ENCODE data around the gene LRP6. TPM values are rescaled to one million over a fixed set of nuclear protein-coding genes. Genes with fewer than 3 reads are reported as not detected.

Gene LRP6
- total RNA-seq, 1 experiment from 2014 or later = 72.8 TPM

DNA sequence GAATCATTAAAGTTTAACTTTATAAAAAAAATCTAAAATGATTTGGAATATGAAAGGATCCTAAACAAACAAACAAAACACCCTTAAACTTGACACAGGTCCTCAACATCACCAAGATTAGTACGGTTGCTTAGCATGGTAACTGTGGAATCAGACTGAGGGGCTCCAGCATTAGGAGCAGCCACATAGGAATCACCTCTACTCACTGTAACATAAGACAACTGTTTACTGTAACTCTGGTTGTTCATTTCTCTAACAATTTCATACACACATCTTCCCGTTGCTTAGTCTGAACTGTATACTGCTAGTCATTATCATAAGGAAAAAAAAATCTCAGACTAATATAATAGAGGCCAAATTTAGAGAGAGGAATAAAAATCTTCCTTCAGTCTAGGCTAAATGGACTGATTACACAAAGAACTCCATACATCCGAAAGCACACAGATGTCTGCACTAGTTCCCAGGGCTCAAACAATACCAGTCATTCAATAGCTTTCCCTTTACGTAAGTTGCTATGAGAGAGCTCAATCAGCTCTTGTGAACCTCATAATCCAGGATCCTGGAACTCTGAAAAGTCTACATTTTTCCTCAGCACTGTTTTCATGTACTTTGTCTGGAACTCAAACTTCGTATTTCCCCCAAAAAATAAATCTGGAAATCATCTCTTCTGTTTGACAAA is 26.0 kb downstream of the LRP6 start:
- Mint-ChIP-seq H3K4me3 (no peak overlapping the region), H3K27ac (peak overlapping the region; percentile 92)
- ATAC-seq = peak; percentile 55

DNA sequence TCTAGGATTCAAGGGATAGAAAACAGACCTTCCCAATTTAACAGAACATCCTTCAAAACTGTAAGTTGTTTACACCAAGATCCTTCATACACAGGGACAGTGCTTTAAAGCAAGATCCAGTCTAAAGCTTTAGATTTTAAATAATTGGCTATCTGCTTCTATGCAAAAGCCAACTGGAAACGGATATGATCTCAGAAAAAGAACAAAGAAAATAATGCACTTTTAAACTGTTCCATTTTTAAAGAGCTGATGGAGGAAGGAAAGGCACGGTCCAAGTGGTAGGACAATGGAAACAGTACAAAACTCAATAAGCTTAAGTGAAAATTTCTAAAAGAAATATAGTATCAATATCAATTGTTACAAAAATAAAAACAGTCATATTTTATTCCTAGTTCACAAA is 27.7 kb downstream of the LRP6 start:
- POLR2A ChIA-PET = no interaction called here
- Mint-ChIP-seq H3K9me3 (peaks cover 3% of the 10 kb centered on the region; the same call in 1 of the 2 replicates), H3K36me3 (peaks cover 4% of the 10 kb centered on the region), H3K4me1 (peaks cover 55% of the 10 kb centered on the region), H3K4me3 (no peak overlapping the region), H3K27me3 (ENCODE audit: low read depth) (no peaks in the 10 kb centered on the region), H3K27ac (peak overlapping the region; percentile 78)
- ATAC-seq = no peak
- no peak for TF ChIP-seq NR1H2 (CRISPR knock-in tag; IDR thresholded peaks at IDR 0.05)
- no peak for TF ChIP-seq IRF2 (CRISPR knock-in tag; IDR thresholded peaks at IDR 0.05; ENCODE audit: borderline replicate concordance, low read depth)
- TF ChIP-seq, protein P1, sequence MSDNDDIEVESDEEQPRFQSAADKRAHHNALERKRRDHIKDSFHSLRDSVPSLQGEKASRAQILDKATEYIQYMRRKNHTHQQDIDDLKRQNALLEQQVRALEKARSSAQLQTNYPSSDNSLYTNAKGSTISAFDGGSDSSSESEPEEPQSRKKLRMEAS (CRISPR knock-in tag; IDR thresholded peaks at IDR 0.05) = no peak
- TF ChIP-seq, protein P2, sequence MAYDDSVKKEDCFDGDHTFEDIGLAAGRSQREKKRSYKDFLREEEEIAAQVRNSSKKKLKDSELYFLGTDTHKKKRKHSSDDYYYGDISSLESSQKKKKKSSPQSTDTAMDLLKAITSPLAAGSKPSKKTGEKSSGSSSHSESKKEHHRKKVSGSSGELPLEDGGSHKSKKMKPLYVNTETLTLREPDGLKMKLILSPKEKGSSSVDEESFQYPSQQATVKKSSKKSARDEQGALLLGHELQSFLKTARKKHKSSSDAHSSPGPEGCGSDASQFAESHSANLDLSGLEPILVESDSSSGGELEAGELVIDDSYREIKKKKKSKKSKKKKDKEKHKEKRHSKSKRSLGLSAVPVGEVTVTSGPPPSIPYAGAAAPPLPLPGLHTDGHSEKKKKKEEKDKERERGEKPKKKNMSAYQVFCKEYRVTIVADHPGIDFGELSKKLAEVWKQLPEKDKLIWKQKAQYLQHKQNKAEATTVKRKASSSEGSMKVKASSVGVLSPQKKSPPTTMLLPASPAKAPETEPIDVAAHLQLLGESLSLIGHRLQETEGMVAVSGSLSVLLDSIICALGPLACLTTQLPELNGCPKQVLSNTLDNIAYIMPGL (CRISPR knock-in tag; IDR thresholded peaks at IDR 0.05) = no peak
- TF ChIP-seq, protein P3, sequence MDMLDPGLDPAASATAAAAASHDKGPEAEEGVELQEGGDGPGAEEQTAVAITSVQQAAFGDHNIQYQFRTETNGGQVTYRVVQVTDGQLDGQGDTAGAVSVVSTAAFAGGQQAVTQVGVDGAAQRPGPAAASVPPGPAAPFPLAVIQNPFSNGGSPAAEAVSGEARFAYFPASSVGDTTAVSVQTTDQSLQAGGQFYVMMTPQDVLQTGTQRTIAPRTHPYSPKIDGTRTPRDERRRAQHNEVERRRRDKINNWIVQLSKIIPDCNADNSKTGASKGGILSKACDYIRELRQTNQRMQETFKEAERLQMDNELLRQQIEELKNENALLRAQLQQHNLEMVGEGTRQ (CRISPR knock-in tag; IDR thresholded peaks at IDR 0.05) = no peak
- no peak for TF ChIP-seq ZNF263 (CRISPR knock-in tag; IDR thresholded peaks at IDR 0.05; ENCODE audit: low read depth)
- no peak for TF ChIP-seq ZNF416 (CRISPR knock-in tag; IDR thresholded peaks at IDR 0.05)
- no peak for DNase-seq (ENCODE audit: low spot score)
- CTCF ChIA-PET = interaction anchor here (0.8 to 1.2 kb wide), 3 partner anchors 9 to 111 kb away, joined by 3 to 4 read pairs (median 3); partner anchors contain the start of gene MANSC1

More for the DNA sequence above, 26.0 kb downstream of the LRP6 start:
- ChIA-PET POLR2A (no interaction called here), CTCF (no interaction called here)
- TF ChIP-seq ZNF263 (CRISPR knock-in tag; IDR thresholded peaks at IDR 0.05; ENCODE audit: low read depth) (no peak), KAT7 (CRISPR knock-in tag; IDR thresholded peaks at IDR 0.05; ENCODE audit: borderline replicate concordance) (no peak), JAZF1 (CRISPR knock-in tag; IDR thresholded peaks at IDR 0.05) (no peak), ZNF317 (CRISPR knock-in tag; IDR thresholded peaks at IDR 0.05; ENCODE audit: borderline replicate concordance, low read depth) (no peak), TEAD1 (CRISPR knock-in tag; IDR thresholded peaks at IDR 0.05) (no peak), SMAD3 (CRISPR knock-in tag; IDR thresholded peaks at IDR 0.05; ENCODE audit: borderline replicate concordance) (no peak)
- TF ChIP-seq, protein P4, sequence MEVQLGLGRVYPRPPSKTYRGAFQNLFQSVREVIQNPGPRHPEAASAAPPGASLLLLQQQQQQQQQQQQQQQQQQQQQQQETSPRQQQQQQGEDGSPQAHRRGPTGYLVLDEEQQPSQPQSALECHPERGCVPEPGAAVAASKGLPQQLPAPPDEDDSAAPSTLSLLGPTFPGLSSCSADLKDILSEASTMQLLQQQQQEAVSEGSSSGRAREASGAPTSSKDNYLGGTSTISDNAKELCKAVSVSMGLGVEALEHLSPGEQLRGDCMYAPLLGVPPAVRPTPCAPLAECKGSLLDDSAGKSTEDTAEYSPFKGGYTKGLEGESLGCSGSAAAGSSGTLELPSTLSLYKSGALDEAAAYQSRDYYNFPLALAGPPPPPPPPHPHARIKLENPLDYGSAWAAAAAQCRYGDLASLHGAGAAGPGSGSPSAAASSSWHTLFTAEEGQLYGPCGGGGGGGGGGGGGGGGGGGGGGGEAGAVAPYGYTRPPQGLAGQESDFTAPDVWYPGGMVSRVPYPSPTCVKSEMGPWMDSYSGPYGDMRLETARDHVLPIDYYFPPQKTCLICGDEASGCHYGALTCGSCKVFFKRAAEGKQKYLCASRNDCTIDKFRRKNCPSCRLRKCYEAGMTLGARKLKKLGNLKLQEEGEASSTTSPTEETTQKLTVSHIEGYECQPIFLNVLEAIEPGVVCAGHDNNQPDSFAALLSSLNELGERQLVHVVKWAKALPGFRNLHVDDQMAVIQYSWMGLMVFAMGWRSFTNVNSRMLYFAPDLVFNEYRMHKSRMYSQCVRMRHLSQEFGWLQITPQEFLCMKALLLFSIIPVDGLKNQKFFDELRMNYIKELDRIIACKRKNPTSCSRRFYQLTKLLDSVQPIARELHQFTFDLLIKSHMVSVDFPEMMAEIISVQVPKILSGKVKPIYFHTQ (CRISPR knock-in tag; IDR thresholded peaks at IDR 0.05) = no peak
- TF ChIP-seq, protein P5, sequence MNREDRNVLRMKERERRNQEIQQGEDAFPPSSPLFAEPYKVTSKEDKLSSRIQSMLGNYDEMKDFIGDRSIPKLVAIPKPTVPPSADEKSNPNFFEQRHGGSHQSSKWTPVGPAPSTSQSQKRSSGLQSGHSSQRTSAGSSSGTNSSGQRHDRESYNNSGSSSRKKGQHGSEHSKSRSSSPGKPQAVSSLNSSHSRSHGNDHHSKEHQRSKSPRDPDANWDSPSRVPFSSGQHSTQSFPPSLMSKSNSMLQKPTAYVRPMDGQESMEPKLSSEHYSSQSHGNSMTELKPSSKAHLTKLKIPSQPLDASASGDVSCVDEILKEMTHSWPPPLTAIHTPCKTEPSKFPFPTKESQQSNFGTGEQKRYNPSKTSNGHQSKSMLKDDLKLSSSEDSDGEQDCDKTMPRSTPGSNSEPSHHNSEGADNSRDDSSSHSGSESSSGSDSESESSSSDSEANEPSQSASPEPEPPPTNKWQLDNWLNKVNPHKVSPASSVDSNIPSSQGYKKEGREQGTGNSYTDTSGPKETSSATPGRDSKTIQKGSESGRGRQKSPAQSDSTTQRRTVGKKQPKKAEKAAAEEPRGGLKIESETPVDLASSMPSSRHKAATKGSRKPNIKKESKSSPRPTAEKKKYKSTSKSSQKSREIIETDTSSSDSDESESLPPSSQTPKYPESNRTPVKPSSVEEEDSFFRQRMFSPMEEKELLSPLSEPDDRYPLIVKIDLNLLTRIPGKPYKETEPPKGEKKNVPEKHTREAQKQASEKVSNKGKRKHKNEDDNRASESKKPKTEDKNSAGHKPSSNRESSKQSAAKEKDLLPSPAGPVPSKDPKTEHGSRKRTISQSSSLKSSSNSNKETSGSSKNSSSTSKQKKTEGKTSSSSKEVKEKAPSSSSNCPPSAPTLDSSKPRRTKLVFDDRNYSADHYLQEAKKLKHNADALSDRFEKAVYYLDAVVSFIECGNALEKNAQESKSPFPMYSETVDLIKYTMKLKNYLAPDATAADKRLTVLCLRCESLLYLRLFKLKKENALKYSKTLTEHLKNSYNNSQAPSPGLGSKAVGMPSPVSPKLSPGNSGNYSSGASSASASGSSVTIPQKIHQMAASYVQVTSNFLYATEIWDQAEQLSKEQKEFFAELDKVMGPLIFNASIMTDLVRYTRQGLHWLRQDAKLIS (CRISPR knock-in tag; IDR thresholded peaks at IDR 0.05; ENCODE audit: borderline replicate concordance) = no peak
- TF ChIP-seq, protein P6, sequence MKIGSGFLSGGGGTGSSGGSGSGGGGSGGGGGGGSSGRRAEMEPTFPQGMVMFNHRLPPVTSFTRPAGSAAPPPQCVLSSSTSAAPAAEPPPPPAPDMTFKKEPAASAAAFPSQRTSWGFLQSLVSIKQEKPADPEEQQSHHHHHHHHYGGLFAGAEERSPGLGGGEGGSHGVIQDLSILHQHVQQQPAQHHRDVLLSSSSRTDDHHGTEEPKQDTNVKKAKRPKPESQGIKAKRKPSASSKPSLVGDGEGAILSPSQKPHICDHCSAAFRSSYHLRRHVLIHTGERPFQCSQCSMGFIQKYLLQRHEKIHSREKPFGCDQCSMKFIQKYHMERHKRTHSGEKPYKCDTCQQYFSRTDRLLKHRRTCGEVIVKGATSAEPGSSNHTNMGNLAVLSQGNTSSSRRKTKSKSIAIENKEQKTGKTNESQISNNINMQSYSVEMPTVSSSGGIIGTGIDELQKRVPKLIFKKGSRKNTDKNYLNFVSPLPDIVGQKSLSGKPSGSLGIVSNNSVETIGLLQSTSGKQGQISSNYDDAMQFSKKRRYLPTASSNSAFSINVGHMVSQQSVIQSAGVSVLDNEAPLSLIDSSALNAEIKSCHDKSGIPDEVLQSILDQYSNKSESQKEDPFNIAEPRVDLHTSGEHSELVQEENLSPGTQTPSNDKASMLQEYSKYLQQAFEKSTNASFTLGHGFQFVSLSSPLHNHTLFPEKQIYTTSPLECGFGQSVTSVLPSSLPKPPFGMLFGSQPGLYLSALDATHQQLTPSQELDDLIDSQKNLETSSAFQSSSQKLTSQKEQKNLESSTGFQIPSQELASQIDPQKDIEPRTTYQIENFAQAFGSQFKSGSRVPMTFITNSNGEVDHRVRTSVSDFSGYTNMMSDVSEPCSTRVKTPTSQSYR (CRISPR knock-in tag; IDR thresholded peaks at IDR 0.05) = no peak
- TF ChIP-seq, protein P7, sequence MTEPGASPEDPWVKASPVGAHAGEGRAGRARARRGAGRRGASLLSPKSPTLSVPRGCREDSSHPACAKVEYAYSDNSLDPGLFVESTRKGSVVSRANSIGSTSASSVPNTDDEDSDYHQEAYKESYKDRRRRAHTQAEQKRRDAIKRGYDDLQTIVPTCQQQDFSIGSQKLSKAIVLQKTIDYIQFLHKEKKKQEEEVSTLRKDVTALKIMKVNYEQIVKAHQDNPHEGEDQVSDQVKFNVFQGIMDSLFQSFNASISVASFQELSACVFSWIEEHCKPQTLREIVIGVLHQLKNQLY (CRISPR knock-in tag; IDR thresholded peaks at IDR 0.05) = no peak
- Mint-ChIP-seq H3K27me3 (ENCODE audit: low read depth) (no peaks in the 10 kb centered on the region), H3K9me3 (peaks cover 3% of the 10 kb centered on the region; the same call in 1 of the 2 replicates), H3K36me3 (peaks cover 7% of the 10 kb centered on the region), H3K4me1 (peaks cover 63% of the 10 kb centered on the region)
- DNase-seq (ENCODE audit: low spot score) = no peak

All from WTC11 (cell line).